ENCODE data around the gene MRPL50.

DNA sequence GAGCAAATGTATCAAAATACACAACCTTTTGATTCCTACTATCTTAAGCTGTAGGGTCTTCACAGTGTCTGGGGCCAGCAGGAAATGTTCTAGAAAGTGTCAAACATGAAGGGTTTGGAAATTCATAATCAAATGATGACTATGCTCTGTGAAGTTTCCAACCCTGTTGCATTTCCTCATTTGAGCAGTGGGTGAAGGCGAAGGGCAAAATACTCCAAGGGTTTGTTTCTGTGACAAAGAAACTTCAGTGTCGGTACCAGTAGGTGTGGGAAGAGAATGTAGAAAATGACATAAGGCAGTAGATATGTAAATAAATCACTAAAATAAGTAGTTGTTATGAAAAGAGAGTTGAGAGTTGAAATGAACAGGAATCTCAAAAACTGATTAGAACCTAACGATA, 36.6 kb upstream of the MRPL50 start:
- no peak for TF ChIP-seq CTCF (IDR thresholded peaks at IDR 0.05; ENCODE audit: insufficient read depth, low read depth, low read length)
- no peak for TF ChIP-seq EZH2 (IDR thresholded peaks at IDR 0.05; ENCODE audit: insufficient read depth, low read length)

Data from astrocyte (in vitro differentiated cells and primary cell).